C4-2B (cell line): ENCODE data around the gene RAB40C.

Source experiments
- H3K27ac ChIP-seq: fragments of 450-650 bp; 2 replicates; pipeline ENCODE4 v1.5.1; 2017
- ZFX ChIP-seq: fragments of 450-650 bp; IDR thresholded peaks from 2 replicates; pipeline ENCODE4 v1.6.1; 2017
- TF ChIP-seq, protein P1 (sequence below): fragments of 450-650 bp; conservative IDR thresholded peaks from 2 replicates; pipeline ENCODE4 v1.5.1; 2017; ENCODE audit warnings: mild to moderate bottlenecking

Gene RAB40C

DNA sequence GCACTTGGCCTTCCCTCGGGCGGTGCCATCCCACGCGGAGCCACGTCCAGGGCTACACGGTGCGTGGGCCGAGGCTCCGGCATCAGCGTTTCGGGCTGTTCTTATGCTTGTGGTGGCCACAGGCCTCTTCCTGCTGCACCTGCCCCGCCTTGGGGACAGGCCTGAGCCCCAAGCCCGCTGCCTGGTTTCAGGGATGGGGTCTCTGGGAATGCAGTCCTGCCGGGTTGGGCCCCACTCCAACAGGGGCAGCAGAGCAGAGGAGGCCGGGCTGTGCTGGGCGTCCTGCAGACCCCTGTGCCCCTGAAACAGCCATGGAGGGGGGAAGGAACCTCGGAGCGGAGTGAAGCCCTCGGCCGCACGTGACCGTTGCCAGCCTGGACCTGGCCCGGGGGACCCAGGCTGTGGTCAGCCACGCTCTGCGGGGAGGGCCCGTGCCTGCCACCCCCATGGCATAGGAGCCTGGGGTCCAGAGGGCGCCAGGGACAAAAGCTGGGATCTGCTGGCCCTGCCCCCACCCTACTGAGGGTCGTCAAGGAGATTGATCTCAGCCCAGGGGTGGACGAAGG is 40.5 kb downstream of the RAB40C start:
- TF ChIP-seq ZFX, result no peak
- TF ChIP-seq, protein P1, sequence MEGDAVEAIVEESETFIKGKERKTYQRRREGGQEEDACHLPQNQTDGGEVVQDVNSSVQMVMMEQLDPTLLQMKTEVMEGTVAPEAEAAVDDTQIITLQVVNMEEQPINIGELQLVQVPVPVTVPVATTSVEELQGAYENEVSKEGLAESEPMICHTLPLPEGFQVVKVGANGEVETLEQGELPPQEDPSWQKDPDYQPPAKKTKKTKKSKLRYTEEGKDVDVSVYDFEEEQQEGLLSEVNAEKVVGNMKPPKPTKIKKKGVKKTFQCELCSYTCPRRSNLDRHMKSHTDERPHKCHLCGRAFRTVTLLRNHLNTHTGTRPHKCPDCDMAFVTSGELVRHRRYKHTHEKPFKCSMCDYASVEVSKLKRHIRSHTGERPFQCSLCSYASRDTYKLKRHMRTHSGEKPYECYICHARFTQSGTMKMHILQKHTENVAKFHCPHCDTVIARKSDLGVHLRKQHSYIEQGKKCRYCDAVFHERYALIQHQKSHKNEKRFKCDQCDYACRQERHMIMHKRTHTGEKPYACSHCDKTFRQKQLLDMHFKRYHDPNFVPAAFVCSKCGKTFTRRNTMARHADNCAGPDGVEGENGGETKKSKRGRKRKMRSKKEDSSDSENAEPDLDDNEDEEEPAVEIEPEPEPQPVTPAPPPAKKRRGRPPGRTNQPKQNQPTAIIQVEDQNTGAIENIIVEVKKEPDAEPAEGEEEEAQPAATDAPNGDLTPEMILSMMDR, result no peak
- H3K27ac ChIP-seq, result no peak overlapping the region

DNA sequence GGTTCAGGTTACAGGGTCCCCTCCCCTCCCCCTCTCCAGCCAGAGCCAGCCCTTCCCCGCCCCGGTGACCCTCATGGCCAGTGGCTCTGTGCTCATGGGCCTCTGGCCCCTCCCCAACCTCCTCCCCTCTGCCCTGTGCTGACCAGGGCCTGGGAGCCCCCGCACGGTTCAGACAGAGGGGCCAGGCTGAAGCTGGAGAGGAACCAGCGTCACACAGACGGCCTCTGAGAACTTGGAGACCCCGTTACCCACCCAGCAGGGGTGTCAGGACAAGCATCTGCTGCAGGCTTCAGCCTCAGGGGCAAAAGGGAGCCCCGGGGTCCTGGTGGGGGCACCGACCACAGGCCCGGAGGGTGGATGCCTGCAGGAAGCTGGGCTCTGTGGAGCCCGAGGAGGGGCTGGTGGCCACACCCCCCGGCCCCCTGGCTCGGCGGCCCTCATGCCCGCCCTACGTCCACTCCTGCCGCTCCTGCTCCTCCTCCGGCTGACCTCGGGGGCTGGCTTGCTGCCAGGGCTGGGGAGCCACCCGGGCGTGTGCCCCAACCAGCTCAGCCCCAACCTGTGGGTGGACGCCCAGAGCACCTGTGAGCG is 41.0 kb downstream of the RAB40C start, which contains the start of gene WFIKKN1:
WFIKKN1 (plus strand) TSS at position 171 of the 591 bp plus-strand sequence; CDS start at position 440, 269 bp downstream.
- TF ChIP-seq ZFX, result no peak
- no peak within 1 kb of the TSS for H3K27ac ChIP-seq

DNA sequence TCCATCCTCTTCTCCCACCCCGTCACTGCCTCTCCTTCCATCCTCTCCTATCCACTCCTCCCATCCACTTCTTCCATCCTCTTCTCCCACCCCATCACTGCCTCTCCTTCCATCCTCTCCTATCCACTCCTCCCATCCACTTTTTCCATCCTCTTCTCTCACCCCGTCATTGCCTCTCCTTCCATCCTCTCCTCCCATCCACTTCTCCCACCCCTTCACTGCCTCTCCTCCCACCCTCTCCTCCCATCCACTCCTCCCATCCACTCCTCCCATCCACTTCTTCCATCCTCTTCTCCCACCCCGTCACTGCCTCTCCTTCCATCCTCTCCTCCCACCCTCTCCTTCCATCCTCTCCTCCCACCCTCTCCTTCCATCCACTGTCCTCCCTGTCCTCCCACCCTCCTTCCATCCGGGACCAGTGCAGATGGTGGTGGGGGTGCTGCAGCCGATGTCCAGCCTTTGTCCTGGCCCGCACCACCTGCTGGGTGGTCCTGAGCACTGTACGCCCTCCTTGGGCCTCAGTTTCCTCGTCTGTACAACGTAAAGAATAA is 42.0 kb downstream of the RAB40C start:
- no peak for TF ChIP-seq ZFX
- TF ChIP-seq, protein P1, result no peak

DNA sequence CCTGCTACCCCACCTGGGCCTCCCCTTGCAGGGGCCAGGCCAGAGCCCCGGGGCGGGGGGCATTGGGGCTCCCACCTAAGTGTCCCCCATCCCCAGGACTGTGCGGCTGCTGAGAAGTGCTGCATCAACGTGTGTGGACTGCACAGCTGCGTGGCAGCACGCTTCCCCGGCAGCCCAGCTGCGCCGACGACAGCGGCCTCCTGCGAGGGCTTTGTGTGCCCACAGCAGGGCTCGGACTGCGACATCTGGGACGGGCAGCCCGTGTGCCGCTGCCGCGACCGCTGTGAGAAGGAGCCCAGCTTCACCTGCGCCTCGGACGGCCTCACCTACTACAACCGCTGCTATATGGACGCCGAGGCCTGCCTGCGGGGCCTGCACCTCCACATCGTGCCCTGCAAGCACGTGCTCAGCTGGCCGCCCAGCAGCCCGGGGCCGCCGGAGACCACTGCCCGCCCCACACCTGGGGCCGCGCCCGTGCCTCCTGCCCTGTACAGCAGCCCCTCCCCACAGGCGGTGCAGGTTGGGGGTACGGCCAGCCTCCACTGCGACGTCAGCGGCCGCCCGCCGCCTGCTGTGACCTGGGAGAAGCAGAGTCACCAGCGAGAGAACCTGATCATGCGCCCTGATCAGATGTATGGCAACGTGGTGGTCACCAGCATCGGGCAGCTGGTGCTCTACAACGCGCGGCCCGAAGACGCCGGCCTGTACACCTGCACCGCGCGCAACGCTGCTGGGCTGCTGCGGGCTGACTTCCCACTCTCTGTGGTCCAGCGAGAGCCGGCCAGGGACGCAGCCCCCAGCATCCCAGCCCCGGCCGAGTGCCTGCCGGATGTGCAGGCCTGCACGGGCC is 42.8 kb downstream of the RAB40C start:
- H3K27ac ChIP-seq, result no peak overlapping the region
- no peak for TF ChIP-seq ZFX

More for the DNA sequence above, 42.0 kb downstream of the RAB40C start:
- H3K27ac ChIP-seq, result no peak overlapping the region

DNA sequence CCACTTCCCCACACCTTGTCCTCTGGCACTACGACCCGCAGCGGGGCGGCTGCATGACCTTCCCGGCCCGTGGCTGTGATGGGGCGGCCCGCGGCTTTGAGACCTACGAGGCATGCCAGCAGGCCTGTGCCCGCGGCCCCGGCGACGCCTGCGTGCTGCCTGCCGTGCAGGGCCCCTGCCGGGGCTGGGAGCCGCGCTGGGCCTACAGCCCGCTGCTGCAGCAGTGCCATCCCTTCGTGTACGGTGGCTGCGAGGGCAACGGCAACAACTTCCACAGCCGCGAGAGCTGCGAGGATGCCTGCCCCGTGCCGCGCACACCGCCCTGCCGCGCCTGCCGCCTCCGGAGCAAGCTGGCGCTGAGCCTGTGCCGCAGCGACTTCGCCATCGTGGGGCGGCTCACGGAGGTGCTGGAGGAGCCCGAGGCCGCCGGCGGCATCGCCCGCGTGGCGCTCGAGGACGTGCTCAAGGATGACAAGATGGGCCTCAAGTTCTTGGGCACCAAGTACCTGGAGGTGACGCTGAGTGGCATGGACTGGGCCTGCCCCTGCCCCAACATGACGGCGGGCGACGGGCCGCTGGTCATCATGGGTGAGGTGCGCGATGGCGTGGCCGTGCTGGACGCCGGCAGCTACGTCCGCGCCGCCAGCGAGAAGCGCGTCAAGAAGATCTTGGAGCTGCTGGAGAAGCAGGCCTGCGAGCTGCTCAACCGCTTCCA is 43.6 kb downstream of the RAB40C start:
- H3K27ac ChIP-seq, result no peak overlapping the region
- TF ChIP-seq ZFX, result no peak
- TF ChIP-seq, protein P1, result no peak

DNA sequence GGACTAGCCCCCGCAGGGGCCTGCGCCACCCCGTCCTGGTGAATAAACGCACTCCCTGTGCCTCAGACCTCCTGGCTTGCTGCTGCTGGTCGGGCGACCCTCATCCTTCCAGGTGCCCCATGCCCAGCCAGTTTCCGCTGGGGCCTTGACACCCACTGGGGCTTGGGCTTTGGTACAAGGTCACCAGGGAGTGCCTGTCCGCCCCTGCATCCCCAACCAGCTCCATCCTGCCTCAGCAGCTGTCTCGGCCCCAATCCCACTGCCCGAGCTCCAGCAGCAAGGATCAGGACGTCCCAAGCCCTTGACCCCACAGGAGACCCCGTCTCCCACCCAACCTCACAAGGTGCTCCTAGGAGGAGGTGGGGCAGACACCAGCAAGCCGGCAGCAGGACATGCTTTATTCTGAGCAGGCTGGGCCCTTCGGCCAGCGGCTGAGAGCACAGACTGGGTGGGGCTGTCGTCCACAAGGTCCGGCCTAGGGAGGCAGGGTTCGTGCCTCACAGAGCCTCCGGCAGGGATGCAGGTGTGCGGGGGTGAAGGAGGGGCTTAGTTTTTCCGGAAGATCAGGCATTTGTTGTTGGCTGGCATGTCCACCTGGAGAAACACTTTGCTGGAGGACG is 44.3 kb downstream of the RAB40C start:
- no peak for TF ChIP-seq ZFX
- TF ChIP-seq, protein P1, result no peak
- no peak overlapping the region for H3K27ac ChIP-seq

DNA sequence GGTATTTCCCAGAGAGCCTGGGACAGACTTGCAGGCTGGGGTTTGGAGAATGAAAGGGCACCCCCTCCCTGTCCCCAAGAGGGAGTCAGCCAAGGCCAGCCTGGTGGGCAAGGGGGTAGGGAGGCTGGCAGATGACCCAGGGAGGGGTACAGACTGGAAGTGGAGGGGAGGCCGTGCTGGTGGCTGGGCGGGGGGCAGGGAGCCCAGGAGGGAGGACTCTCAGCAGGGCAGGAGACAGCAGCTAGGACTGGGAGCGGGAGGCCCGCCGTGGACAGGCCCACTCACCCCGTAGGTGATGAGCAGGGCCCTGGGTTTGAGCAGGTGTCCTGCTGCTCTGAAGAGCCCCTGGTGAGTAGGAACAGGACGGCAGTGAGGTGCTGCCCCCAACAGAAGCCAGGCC is 45.1 kb downstream of the RAB40C start:
- peak overlapping the region; percentile 98 for H3K27ac ChIP-seq
- TF ChIP-seq, protein P1, result no peak
- TF ChIP-seq ZFX, result no peak
